Measurements from ENCODE around the gene TCHH.

Gene TCHH

DNA sequence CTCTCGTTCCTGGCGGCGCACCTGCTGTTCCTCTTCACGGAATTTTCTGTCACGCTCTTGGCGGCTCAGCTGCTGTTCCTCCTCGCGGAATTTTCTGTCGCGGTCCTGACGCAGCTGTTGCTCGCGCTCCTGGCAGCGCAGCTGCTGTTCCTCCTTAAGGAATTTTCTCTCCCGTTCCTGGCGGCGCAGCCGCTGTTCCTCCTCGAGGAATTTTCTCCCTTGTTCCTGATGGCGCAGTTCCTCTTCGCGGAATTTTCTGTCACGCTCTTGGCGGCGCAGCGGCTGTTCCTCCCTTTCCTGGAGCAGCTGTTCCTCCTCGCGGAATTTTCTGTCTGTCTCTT lies 6.4 kb downstream of the TCHH start:
- Histone ChIP-seq H3K4me2 (ENCODE audit: low read depth, low read length, poor library complexity, severe bottlenecking) (no peak overlapping the region), H2AFZ (ENCODE audit: low read depth, low read length, severe bottlenecking) (no peak overlapping the region), H3F3A (ENCODE audit: insufficient read depth) (no peaks in the 10 kb centered on the region), H3K9me2 (replicated peaks; ENCODE audit: insufficient read depth, low read length) (no peaks in the 10 kb centered on the region), H3K9ac (ENCODE audit: low read length) (no peak overlapping the region), H3K9me3 (ENCODE audit: insufficient read depth, low read length) (no peaks in the 10 kb centered on the region), H3K36me3 (ENCODE audit: low read length) (no peaks in the 10 kb centered on the region), H3K27me3 (ENCODE audit: low read length) (no peaks in the 10 kb centered on the region), H3K27ac (ENCODE audit: low read depth, low read length) (no peak overlapping the region), H3K79me2 (ENCODE audit: insufficient read depth, low read length) (no peaks in the 10 kb centered on the region), H4K20me1 (ENCODE audit: low read depth, low read length) (no peaks in the 10 kb centered on the region), H3K4me3 (ENCODE audit: insufficient read depth, low read length, poor library complexity, severe bottlenecking) (no peak overlapping the region)
- TF ChIP-seq, protein P1, sequence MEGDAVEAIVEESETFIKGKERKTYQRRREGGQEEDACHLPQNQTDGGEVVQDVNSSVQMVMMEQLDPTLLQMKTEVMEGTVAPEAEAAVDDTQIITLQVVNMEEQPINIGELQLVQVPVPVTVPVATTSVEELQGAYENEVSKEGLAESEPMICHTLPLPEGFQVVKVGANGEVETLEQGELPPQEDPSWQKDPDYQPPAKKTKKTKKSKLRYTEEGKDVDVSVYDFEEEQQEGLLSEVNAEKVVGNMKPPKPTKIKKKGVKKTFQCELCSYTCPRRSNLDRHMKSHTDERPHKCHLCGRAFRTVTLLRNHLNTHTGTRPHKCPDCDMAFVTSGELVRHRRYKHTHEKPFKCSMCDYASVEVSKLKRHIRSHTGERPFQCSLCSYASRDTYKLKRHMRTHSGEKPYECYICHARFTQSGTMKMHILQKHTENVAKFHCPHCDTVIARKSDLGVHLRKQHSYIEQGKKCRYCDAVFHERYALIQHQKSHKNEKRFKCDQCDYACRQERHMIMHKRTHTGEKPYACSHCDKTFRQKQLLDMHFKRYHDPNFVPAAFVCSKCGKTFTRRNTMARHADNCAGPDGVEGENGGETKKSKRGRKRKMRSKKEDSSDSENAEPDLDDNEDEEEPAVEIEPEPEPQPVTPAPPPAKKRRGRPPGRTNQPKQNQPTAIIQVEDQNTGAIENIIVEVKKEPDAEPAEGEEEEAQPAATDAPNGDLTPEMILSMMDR (IDR thresholded peaks at IDR 0.05; ENCODE audit: insufficient read depth, low read length, poor library complexity, severe bottlenecking), result no peak
- no peak for TF ChIP-seq EZH2phosphoT487 (conservative IDR thresholded peaks at IDR 0.05; ENCODE audit: low read length)

DNA sequence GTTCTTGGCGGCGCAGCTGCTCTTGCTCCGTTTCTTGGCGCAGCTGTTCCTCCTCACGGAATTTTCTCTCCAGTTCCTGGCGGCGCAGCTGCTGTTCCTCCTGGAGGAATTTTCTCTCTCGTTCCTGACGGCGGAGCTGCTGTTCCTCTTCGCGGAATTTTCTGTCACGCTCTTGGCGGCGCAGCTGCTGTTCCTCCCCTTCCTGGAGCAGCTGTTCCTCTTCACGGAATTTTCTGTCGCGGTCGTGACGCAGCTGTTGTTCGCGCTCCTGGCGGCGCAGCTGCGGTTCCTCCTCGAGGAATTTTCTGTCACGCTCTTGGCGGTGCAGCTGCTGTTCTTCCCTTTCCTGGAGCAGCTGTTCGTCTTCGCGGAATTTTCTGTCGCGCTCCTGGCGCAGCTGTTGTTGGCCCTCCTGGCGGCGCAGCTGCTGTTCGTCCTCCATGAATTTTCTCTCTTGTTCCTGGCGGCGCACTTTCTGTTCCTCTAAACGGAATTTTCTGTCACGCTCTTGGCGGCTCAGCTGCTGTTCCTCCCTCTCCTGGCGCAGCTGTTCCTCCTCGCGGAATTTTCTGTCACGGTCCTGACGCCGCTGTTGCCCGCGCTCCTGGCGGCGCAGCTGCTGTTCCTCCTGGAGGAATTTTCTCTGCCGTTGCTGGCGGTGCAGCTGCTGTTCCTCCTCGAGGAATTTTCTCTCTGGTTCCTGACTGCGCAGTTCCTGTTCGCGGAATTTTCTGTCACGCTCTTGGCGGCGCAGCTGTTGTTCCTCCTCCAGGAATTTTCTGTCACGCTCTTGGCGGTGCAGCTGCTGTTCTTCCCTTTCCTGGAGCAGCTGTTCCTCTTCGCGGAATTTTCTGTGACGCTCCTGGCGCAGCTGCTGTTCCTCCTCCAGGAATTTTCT lies 7.0 kb downstream of the TCHH start:
- H3K4me3 ChIP-seq (ENCODE audit: insufficient read depth, low read length, poor library complexity, severe bottlenecking), result no peak overlapping the region
- TF ChIP-seq, protein P1 (IDR thresholded peaks at IDR 0.05; ENCODE audit: insufficient read depth, low read length, poor library complexity, severe bottlenecking), result no peak
- TF ChIP-seq EZH2phosphoT487 (conservative IDR thresholded peaks at IDR 0.05; ENCODE audit: low read length), result no peak
- no peaks in the 10 kb centered on the region for H3F3A ChIP-seq (ENCODE audit: insufficient read depth)
- no peak overlapping the region for H2AFZ ChIP-seq (ENCODE audit: low read depth, low read length, severe bottlenecking)
- H3K4me2 ChIP-seq (ENCODE audit: low read depth, low read length, poor library complexity, severe bottlenecking), result no peak overlapping the region
- no peak overlapping the region for H3K27ac ChIP-seq (ENCODE audit: low read depth, low read length)
- no peaks in the 10 kb centered on the region for H3K36me3 ChIP-seq (ENCODE audit: low read length)
- H4K20me1 ChIP-seq (ENCODE audit: low read depth, low read length), result no peaks in the 10 kb centered on the region
- no peaks in the 10 kb centered on the region for H3K9me2 ChIP-seq (replicated peaks; ENCODE audit: insufficient read depth, low read length)
- H3K79me2 ChIP-seq (ENCODE audit: insufficient read depth, low read length), result no peaks in the 10 kb centered on the region
- H3K27me3 ChIP-seq (ENCODE audit: low read length), result no peaks in the 10 kb centered on the region
- no peaks in the 10 kb centered on the region for H3K9me3 ChIP-seq (ENCODE audit: insufficient read depth, low read length)
- H3K9ac ChIP-seq (ENCODE audit: low read length), result no peak overlapping the region

DNA sequence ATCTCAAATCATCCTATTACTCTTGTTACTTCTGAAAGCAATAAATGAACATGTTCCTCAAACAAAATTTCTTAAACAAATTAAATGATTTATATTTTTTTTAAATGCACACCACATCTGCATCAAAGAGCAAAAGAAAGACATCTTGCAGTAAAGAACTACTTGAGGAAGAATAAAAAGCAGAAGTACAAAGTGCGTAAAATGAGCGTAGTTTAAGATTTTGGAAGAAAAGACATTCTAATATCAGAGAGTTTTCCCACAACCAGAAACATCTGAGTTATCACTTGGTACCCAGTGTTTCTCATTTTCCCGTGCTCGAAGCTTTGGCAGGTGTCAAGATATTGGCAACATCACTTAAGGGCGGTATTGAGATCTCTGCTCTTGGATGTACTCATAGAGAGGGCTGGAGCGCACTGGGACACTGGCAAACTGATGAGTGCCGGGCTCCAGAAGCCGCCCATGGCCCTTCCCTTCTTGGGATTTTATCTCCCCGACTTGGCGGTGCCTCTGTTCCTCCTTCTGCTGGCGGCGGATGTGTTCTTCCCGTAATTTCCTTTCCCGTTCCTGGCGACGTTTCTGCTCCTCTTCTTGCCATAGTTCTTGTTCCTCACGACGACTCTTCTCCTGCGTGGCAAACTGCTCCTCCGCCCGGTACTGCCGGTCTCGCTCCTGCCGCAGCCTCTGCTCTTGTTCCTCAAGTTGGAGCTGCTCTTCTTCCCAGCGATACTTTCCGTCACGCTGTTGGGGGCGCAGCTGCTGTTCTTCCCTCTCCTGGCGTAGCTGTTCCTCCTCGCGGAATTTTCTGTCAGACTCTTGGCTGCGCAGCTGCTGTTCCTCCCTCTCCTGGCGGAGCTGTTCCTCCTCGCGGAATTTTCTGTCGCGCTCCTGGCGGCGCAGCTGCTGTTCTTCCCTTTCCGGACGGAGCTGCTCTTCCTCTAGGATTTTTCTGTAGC lies 7.9 kb downstream of the TCHH start:
- Histone ChIP-seq H3K9ac (ENCODE audit: low read length) (no peak overlapping the region), H4K20me1 (ENCODE audit: low read depth, low read length) (no peaks in the 10 kb centered on the region), H3K9me3 (ENCODE audit: insufficient read depth, low read length) (no peaks in the 10 kb centered on the region), H3K79me2 (ENCODE audit: insufficient read depth, low read length) (no peaks in the 10 kb centered on the region), H3K27me3 (ENCODE audit: low read length) (no peaks in the 10 kb centered on the region), H3K27ac (ENCODE audit: low read depth, low read length) (no peak overlapping the region), H3K4me3 (ENCODE audit: insufficient read depth, low read length, poor library complexity, severe bottlenecking) (no peak overlapping the region), H3K36me3 (ENCODE audit: low read length) (no peaks in the 10 kb centered on the region), H3K9me2 (replicated peaks; ENCODE audit: insufficient read depth, low read length) (no peaks in the 10 kb centered on the region), H3K4me2 (ENCODE audit: low read depth, low read length, poor library complexity, severe bottlenecking) (no peak overlapping the region), H3F3A (ENCODE audit: insufficient read depth) (no peaks in the 10 kb centered on the region), H2AFZ (ENCODE audit: low read depth, low read length, severe bottlenecking) (no peak overlapping the region)
- TF ChIP-seq EZH2phosphoT487 (conservative IDR thresholded peaks at IDR 0.05; ENCODE audit: low read length), result no peak
- TF ChIP-seq, protein P1 (IDR thresholded peaks at IDR 0.05; ENCODE audit: insufficient read depth, low read length, poor library complexity, severe bottlenecking), result no peak
